ENCODE results near the gene ATP5MG.

GRCh38 chr11:118415062-118415738 is 13.8 kb downstream of the ATP5MG start:
- TF ChIP-seq CTCF (IDR thresholded peaks at IDR 0.05) (no peak), POLR2A (IDR thresholded peaks at IDR 0.05) (no peak)

Measured in Peyer's patch (tissue), 4 donors.